Stimulated activated CD8-positive, alpha-beta memory T cell treated with anti-CD3 and anti-CD28 coated beads, Interleukin-15, amount 100 ng/mL, for 24 hours (primary cell): ENCODE data around the gene CYB561D1.
A peak's percentile ranks its signal among the peaks of the same experiment; 100 is the strongest.

ENCODE experiments used
- DNase-seq: peaks from one replicate; pipeline ENCODE4 v3.0.0-alpha.2; 2020; ENCODE audit warnings: low read depth

CYB561D1 gene

GRCh38 chr1:109501644-109502363 is 7.9 kb downstream of the CYB561D1 start:
- DNase-seq = no peak

DNA sequence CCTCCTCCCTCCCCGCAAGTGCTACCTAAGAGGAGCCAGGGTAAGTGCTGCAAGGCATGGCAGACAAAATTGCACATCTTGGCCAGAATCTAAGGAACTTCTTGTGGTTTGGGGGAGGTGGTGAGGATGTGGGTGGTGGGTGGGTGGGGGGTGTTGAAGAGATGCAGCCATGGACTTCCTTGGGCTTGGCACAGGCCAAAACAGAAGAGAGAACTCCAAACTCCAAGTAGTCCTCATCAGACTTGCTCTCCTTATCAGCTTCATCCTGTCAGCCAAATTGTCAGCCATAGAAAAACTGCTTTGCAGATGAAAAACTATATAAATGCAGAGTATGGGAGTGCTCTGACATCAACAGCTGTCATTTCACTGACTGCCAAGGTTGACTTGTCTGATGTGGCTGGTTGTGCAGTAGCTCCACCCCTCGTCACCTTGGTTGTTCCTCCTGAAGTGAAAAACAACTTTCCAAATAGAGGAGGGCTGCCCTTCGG is 8.5 kb downstream of the CYB561D1 start:
- DNase-seq = no peak

GRCh38 chr1:109503935-109504334 is 10.0 kb downstream of the CYB561D1 start:
- no peak for DNase-seq

- no peak for DNase-seq
These were observed 11.1 kb downstream of the CYB561D1 start for GRCh38 chr1:109504974-109505373.

DNA sequence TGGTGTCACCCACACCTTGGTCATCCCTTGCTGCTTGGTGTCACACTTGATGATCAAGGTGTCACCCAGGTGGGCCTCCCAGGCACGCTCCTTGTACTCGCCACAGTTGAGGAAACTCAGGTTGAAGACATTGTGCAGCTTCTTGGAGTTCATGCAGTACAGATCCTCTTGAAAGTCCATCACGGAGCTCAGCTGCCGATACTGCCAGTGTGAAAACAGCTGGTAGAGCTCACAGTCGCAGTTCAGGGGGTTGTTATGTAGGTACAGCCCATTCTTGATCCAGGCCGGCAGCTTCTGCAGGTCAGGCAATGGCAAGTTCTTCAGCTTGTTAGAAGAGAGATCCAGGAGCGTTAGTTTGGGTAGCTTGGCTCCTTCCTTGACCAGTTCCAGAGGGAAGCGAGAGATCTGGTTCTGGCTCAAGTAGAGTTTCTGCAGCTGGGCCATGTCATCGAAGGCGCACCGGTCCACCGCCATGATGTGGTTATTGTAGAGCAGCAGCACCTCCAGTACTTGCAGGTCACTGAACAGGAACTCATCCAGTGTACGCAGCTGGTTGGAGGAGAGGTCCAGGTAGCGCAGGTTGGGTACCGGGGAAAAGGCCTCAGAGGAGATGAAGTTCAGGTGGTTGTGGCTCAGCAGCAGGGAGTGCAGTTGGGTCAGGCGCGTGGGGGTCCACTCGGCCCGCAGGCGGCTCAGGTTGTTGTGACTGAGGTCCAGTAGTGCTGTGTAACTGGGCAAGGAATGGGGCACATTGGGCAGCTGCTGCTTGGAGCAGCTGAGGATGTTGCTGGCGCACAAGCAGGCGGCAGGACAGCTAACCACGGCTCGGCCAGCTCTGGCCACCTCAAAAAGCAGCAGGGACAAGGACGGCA is 14.3 kb downstream of the CYB561D1 start:
- no peak for DNase-seq

DNA sequence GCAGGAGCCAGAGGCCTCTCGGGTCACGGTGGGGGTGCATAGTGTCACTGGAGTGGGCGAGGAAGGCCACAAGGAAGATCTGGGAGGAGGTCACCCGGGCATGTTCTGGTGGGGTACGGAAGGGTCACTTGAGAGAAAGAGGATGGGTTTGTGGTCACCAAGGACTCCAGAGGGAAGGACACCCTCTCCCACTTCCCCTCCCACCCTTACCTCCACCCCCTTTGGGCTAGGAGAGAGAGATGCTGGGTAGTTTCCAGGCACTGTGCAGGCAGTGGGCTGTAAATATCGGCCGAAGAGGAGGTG is 14.9 kb downstream of the CYB561D1 start:
- no peak for DNase-seq

DNA sequence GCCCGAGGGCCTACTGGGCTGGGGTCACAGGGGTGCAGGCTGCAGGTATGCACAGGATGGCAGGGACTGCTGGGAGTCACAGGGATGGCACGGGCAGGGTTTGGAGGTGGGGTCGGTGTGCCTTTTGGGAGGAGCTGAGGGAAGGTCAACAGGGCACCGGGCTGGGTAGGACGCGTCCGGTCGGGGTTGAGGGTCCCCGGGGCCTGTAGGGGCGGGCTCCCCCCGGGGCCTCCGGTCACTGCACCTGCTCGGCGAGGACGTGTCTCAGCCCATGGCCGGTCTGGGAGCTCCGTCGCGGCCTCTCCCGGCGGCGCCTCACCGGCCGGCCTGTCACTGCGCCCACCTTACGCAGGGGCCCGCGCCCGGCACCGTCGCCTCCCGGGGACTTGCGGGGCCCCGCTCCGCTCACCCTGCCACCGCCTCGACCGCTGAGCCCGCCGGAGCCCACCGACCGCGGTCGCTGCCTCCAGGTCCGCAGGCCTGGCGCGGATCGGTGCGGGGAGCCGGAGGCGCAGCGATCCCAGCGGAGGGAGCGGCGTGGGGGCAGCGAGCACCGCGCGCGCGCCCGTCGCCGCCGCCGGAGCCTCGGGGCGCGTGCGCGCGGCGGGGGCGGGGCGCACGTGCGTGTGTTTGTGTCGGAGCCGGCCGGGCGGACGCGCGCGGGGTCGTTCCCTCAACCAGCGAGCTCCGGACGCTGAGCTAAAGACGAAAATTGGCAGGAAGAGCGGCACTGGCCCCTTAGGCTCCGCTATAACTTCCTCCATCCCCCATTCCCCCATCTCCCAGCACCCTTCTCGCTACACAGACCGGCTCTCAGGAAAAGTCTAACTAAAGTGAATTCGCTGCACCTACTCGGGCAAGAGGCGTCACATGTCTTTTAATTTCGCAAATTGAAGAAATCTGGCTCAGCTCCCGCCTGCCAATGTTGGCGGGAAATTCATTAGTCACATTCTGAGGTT is 15.6 kb downstream of the CYB561D1 start, which contains the start of gene AMIGO1:
Gene AMIGO1, minus strand, starts transcription at position 552 of the 959 bp plus-strand sequence. CDS start 815 bp downstream, outside the sequence.
- DNase-seq = peak; percentile 40

- DNase-seq = no peak
These were observed 19.3 kb downstream of the CYB561D1 start for GRCh38 chr1:109513110-109513710.

GRCh38 chr1:109514846-109515245 is 21.0 kb downstream of the CYB561D1 start:
- no peak for DNase-seq

DNA sequence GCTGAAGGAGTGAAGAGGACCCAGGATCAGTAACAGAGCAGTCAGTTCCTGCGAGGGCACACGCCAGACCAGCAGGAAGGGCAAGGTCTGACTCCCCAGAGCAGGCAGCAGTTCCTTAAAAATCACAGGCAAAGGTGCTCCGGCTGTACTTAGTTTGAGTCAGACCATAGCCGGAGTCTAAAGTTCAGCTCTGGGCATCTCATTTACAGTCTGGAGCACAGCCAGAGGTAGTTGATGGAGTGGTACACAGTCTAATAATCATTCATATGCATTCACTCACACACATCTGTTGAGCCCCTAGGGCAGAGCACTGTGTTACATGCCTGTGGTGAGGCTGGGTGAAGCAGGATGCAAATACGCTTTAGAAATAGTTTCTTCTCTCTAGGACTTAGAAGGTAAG is 23.0 kb downstream of the CYB561D1 start:
- DNase-seq = no peak

- no peak for DNase-seq
These were observed 23.4 kb downstream of the CYB561D1 start for GRCh38 chr1:109517337-109517736.

DNA sequence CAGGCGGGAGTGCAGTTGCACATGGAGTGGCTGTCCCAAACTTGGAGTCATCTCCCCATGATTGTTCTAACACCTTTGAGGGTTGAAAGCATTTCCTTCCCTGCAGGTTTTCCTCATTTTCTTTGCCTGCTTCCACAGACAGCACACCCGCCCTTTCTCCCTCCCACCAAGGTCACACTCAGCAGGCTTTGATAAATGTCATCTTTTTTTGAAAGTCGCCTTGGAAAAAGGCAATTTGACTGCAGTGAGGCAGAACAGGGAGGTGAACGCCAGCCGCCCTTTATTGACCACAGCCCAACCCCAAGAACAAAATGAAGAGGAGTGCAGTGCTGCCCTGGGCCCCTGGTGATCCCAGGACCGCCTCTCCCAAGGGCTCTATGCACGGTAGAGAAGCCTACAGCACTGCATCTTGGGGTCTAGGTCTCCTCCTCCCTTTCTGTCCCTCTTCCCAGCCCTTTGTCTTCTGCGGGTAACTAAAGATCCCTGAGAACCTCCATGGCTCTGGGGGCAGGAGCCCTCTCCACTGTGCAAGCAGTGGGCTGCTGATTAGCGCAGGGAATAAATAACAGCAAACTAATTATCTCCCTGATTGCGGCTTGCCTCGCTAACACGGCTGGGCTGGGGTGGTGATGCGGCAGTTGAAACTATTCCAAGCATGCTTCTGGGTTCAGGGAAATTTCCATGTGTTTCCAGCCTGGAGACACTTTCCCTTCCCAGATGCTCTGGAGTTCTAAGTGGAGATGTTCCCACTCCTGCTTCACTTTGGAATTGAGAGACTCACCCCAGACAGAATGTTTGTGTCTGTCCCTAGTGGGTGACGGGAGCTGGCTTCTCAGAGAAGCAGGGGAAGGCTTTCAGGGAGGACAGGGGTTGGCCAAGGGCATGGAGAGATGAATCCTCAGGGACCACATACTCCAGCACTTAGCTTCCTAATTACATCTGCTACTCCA is 27.4 kb downstream of the CYB561D1 start:
- no peak for DNase-seq

DNA sequence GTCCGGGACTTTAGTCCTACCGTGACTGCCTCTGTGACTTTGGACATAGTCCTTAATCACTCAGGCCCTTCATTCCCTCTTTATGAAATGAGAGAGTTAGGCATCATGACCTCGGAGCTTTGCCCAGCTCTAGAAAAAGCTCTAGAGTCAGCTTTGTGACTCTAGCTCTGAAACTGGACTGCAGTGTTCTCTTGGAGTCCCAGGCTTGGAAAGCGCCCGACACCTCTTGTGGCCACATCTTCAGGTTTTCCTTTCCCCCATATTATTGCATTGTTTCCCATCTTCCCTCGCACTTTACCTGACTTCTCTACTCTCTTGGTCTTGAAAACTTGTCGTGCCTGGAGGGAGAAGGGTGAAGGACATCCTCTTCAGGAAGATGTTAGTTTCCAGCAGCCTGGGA is 28.1 kb downstream of the CYB561D1 start:
- DNase-seq = no peak

GRCh38 chr1:109523706-109524105 is 29.8 kb downstream of the CYB561D1 start:
- no peak for DNase-seq

DNA sequence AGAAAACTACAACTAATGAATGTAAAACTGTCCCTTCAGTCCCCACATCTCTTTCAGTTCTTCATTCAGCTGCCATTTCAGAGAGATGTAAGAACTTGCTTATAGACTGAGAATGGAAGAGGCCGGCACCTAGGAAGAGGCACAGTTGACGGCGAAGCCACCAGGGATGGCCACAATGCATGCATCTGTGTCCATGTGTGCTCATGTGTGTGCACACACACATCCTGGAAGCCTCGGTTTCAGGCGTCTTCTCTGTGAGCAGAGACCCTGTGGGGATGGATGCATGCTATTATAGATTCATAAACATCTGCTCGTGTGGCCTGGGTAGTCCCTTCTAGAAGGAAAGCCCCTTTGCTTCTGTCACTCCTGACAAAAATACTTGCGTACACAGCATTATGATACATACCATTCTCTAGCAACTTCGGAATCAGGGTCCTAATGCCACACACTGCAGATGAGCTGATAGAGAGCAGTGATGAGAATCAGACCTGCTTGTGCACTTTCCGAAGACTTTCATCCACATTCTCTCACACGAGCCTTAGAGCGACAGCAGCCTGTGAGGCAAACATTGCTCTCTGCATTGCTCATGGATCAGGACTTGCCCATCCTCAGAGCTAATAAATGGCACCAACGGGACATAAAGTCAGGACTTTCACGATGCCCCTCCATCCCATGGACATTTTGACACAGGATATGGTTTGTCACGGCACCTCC is 33.4 kb downstream of the CYB561D1 start:
- DNase-seq = no peak

- no peak for DNase-seq
These were observed 34.2 kb downstream of the CYB561D1 start for GRCh38 chr1:109527846-109528695.

DNA sequence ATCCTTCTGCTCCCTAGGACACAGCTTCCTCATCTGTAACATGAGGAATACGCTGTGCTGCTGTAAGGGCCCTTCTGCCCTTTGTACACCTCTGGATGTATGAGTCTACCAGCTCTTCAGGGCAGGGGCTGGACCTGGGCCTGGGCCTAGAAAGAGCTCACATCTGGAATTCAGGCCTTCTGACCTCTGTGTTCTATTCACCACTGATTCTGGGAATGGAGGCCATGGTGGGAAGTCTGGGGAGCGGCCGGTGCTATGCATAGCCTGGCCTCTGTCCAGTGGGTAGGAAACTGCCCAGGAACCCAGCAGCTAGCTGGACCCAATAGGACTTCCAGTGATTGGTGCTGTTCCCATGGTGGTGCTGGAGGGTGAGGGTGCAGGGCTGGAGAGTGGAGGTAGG is 34.8 kb downstream of the CYB561D1 start:
- no peak for DNase-seq

- no peak for DNase-seq
These were observed 36.1 kb downstream of the CYB561D1 start for GRCh38 chr1:109529881-109530456.
